Measurements from ENCODE around the gene STK33.

Gene STK33

DNA sequence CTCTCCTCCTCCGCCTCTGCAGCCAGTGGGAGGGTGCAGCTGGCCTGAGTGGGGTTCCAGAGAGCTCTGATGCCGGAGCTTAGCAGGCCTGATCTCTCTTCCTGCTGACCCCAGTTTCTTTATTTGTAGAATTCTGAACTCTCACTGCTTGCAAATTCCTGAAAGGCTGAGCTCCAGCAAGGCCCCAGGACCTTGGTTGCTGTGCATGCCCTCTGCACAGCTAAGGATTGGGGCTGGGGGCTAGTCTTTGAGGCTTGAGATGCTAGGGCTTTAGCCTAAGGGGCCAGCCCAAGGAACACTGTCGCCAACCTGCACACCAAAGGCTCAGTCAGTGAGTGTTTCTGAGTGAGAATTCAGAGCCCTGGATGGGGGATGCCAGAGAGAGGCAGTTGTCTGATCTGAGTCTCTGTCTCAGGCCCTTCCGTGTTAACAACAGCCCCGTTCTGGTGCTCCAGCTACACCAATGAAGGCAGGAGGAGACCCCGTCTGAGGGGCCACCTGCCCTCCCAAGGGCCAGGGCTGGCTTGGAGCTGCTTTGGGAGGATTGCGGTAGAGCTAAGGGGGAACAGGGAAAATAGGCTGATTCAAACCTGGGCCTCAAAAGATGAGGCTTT, 224.3 kb downstream of the STK33 start:
- Mint-ChIP-seq H3K27ac (no peak overlapping the region), H3K36me3 (no peaks in the 10 kb centered on the region), H3K4me1 (no peaks in the 10 kb centered on the region), H3K4me3 (no peak overlapping the region), H3K9me3 (no peaks in the 10 kb centered on the region)
- ATAC-seq (no peak), DNase-seq (ENCODE audit: low spot score in 2 of 2) (no peak)

DNA sequence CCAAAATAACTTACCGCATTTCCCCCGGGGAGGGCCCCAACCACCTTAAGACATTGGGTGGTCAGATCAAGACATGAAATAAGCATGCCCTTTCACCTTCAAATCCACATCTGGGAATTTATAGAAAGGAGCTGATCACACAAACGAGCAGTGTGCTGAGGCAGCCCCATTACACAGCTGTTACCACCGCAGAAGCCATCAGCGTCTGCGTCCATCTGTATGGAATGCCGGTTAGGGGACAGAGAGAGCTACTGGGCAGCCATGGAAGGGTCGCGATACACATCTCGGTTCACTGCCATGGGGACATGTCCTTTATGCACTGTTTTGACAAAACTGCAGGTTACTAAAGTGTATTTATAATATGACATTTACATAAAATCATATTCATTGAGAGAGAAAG, 225.3 kb downstream of the STK33 start:
- Mint-ChIP-seq H3K9me3 (no peaks in the 10 kb centered on the region), H3K4me3 (no peak overlapping the region), H3K27ac (no peak overlapping the region), H3K36me3 (no peaks in the 10 kb centered on the region), H3K4me1 (no peaks in the 10 kb centered on the region)
- DNase-seq (ENCODE audit: low spot score in 2 of 2) (no peak), ATAC-seq (no peak)

DNA sequence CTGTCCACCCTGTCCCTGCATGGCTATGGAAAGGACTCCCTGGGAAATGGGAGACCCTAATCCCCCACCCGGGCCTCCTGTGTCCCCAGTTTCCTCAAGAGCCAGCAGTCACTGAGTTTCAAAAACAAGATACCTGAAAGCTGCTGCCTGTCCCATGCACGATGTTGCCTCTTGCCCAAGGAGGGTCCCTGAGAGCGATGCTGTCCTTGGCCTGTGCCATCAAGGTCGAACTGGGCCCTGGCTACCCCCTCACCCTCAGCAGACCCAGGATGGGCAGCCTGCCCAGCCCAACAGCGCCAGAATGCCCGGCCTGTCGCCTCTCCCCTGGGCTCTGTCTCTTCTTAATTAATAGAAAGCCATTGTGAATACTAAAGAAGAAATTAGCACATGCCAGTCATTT, 225.8 kb downstream of the STK33 start:
- no peaks in the 10 kb centered on the region for H3K36me3 Mint-ChIP-seq
- DNase-seq (ENCODE audit: low spot score in 2 of 2) = no peak
- ATAC-seq = no peak
- H3K4me3 Mint-ChIP-seq = no peak overlapping the region
- no peaks in the 10 kb centered on the region for H3K9me3 Mint-ChIP-seq
- H3K27ac Mint-ChIP-seq = no peak overlapping the region
- H3K4me1 Mint-ChIP-seq = no peaks in the 10 kb centered on the region

DNA sequence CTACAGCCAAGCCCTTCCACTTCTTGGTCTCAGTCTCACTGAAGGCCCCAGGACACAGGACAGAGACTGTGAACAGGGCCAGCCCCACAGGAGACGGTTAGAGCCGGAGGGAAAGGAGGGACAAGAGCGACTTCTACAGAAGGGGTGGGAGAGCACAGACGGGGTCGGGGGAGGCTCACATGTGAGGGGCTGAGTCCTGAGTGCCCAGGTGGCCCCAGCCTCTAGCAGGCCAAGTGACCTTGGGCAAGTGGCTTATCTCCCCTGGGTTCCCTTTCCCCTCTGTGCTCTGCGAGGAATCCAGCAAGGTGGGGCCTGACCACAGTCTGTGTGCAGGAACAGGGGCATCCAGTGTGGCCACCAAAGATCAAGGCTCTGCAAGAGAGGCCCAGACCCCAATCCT, 227.7 kb downstream of the STK33 start:
- Mint-ChIP-seq H3K27ac (no peak overlapping the region), H3K4me3 (no peak overlapping the region), H3K36me3 (no peaks in the 10 kb centered on the region), H3K4me1 (no peaks in the 10 kb centered on the region), H3K9me3 (no peaks in the 10 kb centered on the region)
- DNase-seq (ENCODE audit: low spot score in 2 of 2) (no peak), ATAC-seq (peak; percentile 6)

DNA sequence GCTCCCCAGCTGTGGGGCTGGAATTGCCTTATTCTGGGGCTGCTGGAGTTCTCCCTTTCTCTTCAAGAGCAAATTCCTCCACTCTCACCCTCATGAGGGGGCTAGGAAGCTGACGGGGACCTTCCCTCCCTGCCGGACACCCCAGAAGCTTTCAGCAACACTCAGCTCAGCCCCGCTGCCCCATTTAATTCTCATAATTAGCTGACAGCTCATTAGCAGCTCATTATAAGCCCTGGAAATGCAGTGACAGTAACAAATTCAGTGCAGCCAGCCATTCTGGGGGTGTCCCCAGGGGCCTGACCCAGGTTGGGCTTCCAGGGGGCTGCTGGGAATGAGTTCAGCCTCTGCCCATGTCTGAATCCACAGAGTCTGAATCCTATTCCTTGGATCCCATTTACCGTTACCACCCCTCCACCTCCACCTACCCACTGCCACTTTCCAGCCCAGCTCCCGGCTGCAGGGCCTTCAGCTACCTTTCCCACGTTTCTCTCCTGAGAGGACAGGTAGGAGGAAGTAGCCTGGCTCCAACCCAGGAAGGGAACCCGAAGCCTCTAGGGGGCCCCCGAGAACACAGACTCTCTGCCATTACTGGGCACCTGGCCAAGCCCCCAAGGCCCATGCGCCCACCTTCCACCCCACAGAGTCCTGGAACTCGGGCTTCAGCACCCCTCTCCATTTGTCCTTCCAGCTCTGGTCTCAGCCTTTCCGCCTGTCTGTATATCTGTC, 228.6 kb downstream of the STK33 start:
- Mint-ChIP-seq H3K27ac (no peak overlapping the region), H3K36me3 (no peaks in the 10 kb centered on the region), H3K4me3 (no peak overlapping the region), H3K4me1 (no peaks in the 10 kb centered on the region), H3K9me3 (no peaks in the 10 kb centered on the region)
- ATAC-seq (no peak), DNase-seq (ENCODE audit: low spot score in 2 of 2) (no peak)

DNA sequence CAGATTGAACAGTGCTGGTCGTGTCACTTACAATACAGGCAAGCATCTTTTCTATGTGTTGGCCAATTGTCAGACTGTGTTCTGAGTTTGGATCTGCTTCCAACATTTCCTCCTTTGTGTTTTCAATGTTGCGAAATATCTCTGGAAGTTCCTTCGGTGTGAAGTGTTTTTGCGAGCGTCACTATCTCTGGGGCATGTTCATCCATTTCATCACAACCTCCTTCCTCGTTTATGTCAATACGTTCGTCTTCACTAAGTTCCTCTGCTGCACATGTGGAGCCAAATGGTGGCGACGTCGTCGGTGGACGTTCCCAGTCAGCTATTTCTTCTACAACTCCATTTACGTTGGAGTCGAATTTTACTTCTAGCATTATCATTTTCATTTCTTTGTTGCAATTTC, 230.1 kb downstream of the STK33 start:
- DNase-seq (ENCODE audit: low spot score in 2 of 2) = no peak
- Mint-ChIP-seq H3K4me1 (no peaks in the 10 kb centered on the region), H3K36me3 (no peaks in the 10 kb centered on the region), H3K4me3 (no peak overlapping the region), H3K9me3 (no peaks in the 10 kb centered on the region), H3K27ac (no peak overlapping the region)
- no peak for ATAC-seq

DNA sequence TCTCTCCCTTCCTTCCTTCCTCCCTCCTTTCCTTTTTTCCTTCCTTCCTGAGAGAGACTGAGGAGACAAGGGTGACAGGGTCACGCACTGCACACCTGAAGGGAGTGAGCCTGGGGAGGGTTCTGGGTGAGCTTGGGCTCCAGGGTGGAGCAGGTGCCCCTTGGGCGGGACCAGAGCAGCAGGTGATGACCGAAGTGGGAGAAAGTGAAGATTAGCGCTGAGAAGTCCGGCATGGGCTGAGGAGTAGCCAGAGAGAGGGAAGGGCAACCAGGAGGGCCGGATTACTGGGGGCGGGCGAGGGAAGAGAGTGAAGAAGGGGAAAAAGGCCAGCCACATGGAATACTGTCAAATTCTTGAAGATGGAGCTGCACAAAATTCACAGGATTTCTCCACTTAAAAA, 231.1 kb downstream of the STK33 start:
- ATAC-seq = no peak
- no peak for DNase-seq (ENCODE audit: low spot score in 2 of 2)

DNA sequence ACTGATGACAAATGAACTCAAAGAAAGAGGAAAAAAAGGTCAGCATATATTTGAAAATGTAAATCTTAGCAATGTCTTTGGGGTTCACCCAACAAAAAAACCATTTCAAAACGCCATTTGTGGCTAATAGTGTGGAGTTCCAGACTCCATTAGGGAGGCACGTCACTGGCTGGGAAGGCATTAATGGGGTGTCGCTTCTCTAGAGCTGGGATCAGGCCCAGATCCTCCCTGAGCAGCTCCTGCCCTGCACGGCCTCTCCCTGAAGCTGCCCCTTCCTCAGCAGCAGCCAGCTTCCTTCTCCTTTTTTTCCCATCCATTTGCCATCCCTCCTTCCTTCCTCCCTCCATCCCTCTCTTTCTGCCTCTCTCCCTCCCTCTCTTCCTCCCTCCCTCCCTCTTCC, 231.5 kb downstream of the STK33 start:
- Mint-ChIP-seq H3K4me1 (no peaks in the 10 kb centered on the region), H3K36me3 (no peaks in the 10 kb centered on the region), H3K4me3 (no peak overlapping the region), H3K9me3 (no peaks in the 10 kb centered on the region), H3K27ac (no peak overlapping the region)
- DNase-seq (ENCODE audit: low spot score in 2 of 2) = no peak
- no peak for ATAC-seq

More for the DNA sequence above, 231.1 kb downstream of the STK33 start:
- Mint-ChIP-seq H3K36me3 (no peaks in the 10 kb centered on the region), H3K27ac (no peak overlapping the region), H3K9me3 (no peaks in the 10 kb centered on the region), H3K4me1 (no peaks in the 10 kb centered on the region), H3K4me3 (no peak overlapping the region)

DNA sequence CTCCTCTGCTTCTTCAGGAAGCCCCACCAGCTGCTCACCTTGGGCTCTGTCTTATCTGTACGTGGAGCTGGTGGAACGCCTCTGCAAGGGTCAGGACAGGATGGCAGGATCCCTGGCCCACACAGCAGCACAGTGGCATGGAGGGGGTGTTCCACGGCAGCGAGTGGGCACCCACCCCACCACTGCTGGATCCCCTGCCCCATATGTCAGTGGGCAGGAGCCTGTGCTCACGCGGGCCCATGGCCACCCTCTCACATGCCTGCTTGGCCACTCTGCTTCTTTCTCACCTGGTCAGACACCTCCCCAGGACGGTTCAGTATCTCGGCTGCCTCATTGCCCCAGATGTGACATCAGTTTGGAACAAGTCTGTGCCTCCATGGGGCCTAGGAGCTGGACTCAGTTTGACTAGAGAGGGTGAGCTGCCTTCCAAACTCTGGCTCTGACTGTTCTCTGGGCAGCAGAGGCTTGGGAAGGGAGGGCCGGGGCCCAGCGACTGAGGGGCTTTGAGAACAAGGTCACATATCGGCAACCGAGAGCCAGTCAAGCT, 232.3 kb downstream of the STK33 start:
- Mint-ChIP-seq H3K4me3 (no peak overlapping the region), H3K36me3 (no peaks in the 10 kb centered on the region), H3K27ac (no peak overlapping the region), H3K9me3 (no peaks in the 10 kb centered on the region), H3K4me1 (no peaks in the 10 kb centered on the region)
- ATAC-seq = no peak
- DNase-seq (ENCODE audit: low spot score in 2 of 2) = no peak

DNA sequence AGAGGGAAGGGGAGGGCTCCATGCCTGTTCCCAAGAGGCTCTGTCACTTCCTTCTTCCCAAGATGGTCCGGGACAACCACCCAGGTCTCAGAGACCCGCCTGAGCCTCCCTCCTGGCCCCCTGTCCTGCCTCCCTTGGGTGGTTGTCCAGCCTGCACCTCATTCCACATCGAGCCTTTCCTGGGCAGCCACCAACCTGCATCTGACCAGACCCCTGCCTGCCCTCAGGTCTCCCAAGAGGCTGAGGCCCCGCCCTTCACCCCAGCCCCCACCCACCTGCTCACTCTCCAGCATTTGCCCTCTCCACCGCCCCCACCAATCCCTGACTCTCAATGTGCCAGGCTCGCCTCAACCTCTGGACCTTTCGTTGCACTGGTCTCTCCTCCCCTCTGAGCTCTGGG, 232.8 kb downstream of the STK33 start:
- Mint-ChIP-seq H3K9me3 (no peaks in the 10 kb centered on the region), H3K4me1 (no peaks in the 10 kb centered on the region), H3K36me3 (no peaks in the 10 kb centered on the region), H3K27ac (no peak overlapping the region), H3K4me3 (no peak overlapping the region)
- ATAC-seq (no peak), DNase-seq (ENCODE audit: low spot score in 2 of 2) (no peak)

DNA sequence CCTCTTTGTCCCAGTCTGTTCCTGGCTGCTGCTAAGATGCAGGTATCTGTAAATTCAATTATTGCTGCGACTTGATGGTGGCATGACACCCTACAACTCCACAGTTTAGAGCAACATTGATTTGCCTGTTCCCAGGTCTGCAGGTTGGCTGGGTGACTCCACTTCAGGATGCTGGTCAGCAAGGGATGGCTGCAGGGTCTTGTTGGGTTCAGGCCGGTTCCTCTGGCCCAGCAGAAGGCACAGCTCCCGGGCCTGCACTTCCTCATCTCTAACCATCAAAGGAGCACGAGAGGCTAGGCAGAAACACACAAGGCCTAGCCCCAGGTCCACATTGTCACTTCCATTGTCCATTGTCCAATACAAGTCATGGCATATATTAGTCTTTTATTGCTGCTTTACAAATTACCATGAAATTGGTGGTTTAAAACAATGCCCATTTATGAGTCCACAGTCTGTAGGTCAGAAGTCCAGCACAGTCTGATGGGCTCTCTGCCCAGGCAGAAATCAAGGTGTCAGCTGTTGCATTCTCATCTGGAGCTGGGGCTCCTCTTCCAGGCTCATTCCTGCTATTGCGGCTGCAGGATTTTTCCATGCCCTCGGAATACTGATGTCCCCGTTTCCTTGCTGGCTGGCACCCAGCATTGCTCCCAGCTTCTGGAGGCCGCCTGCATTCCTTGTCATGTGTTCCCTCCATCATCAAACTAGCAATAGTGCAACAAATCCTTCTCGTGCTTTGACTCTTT, 233.8 kb downstream of the STK33 start:
- Mint-ChIP-seq H3K4me1 (no peaks in the 10 kb centered on the region), H3K4me3 (no peak overlapping the region), H3K27ac (no peak overlapping the region), H3K9me3 (no peaks in the 10 kb centered on the region), H3K36me3 (no peaks in the 10 kb centered on the region)
- no peak for ATAC-seq
- no peak for DNase-seq (ENCODE audit: low spot score in 2 of 2)

DNA sequence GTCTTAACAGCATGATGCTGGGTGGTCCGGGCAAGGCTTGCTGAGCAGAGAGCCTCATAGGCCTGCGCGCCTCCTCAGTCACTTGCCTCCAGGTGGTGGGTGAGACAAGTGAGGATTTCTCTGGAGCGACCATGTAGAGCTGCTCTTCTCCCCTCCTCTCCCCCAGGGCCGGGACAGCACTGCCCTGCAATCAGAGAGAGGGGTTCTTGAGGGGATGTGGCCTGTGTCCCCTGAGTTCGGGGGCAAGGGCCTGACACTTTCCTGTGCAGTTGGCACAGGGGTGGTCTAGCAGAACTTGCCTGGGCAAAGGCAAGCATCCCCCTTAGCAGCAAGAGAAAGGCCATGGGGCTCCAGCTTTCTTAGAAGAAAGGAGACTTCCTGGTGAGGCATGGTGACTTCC, 234.5 kb downstream of the STK33 start:
- no peak for ATAC-seq
- Mint-ChIP-seq H3K4me1 (peaks cover 3% of the 10 kb centered on the region), H3K4me3 (no peak overlapping the region), H3K27ac (no peak overlapping the region), H3K9me3 (no peaks in the 10 kb centered on the region), H3K36me3 (no peaks in the 10 kb centered on the region)
- DNase-seq (ENCODE audit: low spot score in 2 of 2) = no peak

DNA sequence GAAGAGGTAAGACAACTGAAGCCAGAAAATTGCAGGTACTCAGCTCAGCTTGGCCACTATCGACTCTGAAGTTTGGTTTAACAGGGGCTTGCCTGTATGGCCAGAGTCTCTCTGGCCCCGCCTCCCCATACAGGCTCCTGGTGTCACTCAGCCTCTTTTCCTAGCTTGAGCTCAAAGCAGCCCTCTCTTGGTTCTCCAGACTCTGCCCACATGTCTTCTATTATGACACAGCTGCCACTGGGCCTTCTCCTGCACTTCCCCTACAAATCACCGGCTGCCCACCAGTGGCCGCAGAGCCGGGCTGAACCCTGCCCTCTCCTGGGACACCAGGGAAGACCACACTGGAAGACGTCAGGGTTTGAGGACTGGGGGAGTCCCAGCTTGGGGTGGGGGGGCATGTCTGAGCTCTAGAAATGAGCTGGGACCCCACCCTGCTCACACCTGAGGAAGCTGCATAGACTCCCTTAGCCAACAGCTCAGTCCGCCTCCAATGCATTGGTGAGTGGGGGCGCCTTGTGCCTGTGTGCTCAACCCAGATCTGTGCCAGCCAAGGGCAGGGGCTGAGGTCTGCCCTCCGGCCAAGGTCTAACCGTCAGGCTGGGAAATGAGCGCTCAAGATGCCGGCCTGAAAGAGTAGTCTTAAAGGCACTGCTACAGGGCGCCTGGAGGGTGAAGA, 236.0 kb downstream of the STK33 start:
- H3K36me3 Mint-ChIP-seq = no peaks in the 10 kb centered on the region
- ATAC-seq = no peak
- no peak for DNase-seq (ENCODE audit: low spot score in 2 of 2)
- H3K9me3 Mint-ChIP-seq = no peaks in the 10 kb centered on the region
- H3K4me3 Mint-ChIP-seq = no peak overlapping the region
- H3K27ac Mint-ChIP-seq = no peak overlapping the region
- H3K4me1 Mint-ChIP-seq = peaks cover 7% of the 10 kb centered on the region

DNA sequence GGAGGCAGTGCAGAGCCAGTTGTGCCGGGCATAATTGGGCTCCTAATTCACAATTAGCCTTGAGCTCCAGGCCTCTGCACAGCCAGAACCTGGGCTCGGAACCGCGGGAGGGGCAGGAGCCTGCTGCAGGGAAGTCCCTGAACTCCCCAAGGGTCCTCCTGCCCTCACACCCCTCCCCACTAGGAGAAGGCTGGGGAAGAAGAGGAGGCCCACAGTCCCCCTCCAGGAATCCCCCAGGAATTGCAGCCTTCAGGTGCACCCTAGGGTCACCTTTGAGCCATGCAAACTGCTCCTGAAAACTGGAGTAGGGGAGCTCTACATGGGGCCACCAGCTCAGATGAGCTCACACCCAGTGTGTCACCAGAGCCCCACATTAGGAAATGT, 236.5 kb downstream of the STK33 start:
- no peak for DNase-seq (ENCODE audit: low spot score in 2 of 2)
- H3K4me1 Mint-ChIP-seq = peaks cover 7% of the 10 kb centered on the region
- no peaks in the 10 kb centered on the region for H3K9me3 Mint-ChIP-seq
- H3K27ac Mint-ChIP-seq = no peak overlapping the region
- no peak for ATAC-seq
- H3K36me3 Mint-ChIP-seq = no peaks in the 10 kb centered on the region
- H3K4me3 Mint-ChIP-seq = no peak overlapping the region

DNA sequence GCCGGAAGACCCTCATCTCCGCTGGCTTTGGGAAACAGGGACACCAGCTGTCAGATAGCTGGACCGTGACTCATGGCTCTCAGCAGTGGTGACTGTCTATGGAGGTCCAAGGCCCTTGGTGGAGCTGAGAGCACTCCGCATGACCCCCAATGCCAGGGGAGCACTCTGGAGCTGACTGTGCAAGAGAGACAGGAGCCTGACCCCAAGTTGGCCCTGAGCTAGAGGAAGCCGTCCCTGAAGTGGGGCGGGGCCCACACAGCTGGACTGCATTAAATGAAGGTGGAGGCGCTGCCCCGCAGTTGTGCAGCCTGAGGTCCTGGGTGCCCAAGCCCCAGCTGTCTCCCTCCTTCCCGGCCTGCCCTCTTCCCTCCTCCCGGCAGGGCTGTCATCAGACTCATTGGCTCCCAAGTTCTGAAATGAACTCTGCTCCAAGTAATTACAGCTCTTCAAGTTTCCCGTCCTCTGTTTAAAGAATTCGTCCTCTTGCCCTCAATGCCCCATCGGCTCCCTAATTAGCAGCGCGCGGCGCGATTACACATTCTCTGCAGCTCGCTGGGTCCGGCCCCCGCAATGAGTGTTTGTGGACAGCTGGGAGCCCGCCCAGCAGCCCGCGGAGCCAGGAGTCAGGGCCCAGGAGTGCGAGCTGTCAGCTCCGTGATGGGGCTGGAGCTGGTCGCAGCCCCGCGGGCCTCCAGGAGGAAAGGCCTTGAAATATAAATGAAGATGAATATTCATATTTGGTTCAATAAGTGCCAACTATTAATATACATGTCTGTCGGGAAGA, 237.1 kb downstream of the STK33 start:
- no peak for DNase-seq (ENCODE audit: low spot score in 2 of 2)
- no peaks in the 10 kb centered on the region for H3K9me3 Mint-ChIP-seq
- H3K4me1 Mint-ChIP-seq = peaks cover 7% of the 10 kb centered on the region
- ATAC-seq = no peak
- no peaks in the 10 kb centered on the region for H3K36me3 Mint-ChIP-seq
- no peak overlapping the region for H3K27ac Mint-ChIP-seq
- no peak overlapping the region for H3K4me3 Mint-ChIP-seq
